Activated naive CD8-positive, alpha-beta T cell treated with anti-CD3 and anti-CD28 coated beads, Interleukin-2, amount 10 ng/mL, durations not matched to agents 7 days and 5 days (primary cell): ENCODE data around the gene DUS4L. TPM values are rescaled to one million over a fixed set of nuclear protein-coding genes. Genes with fewer than 3 reads are reported as not detected.

Experiments
- ATAC-seq: fragments of 150-1000 bp; cut with Tn5 transposase; one replicate; pipeline ENCODE4 v1.10.0; 2021; ENCODE audit warnings: low read depth, moderate library complexity
- POLR2A ChIA-PET: fragments of 350-600 bp; sonication (Branson Sonifier 250); formaldehyde crosslinking; loops from one replicate; lab custom pipeline; 2021; ENCODE audit warnings: antibody characterized with exemption; lab: Charles Lee
- DNase-seq: peaks from one replicate; pipeline ENCODE4 v3.0.0; 2021
- H3K27ac Mint-ChIP-seq: one replicate; pipeline ENCODE4 v1.8.0; 2022; ENCODE audit warnings: mild to moderate bottlenecking, mixed read lengths
- H3K27me3 Mint-ChIP-seq: one replicate; pipeline ENCODE4 v1.8.0; 2022; ENCODE audit warnings: mild to moderate bottlenecking, moderate library complexity, mixed read lengths
- H3K36me3 Mint-ChIP-seq: one replicate; pipeline ENCODE4 v1.8.0; 2021; ENCODE audit warnings: mild to moderate bottlenecking, mixed read lengths
- H3K4me1 Mint-ChIP-seq: one replicate; pipeline ENCODE4 v1.8.0; 2021; ENCODE audit warnings: mixed read lengths
- H3K4me3 Mint-ChIP-seq: one replicate; pipeline ENCODE4 v1.8.0; 2022; ENCODE audit warnings: mild to moderate bottlenecking, moderate library complexity, mixed read lengths
- H3K9me3 Mint-ChIP-seq: one replicate; pipeline ENCODE4 v1.8.0; 2021; ENCODE audit warnings: mixed read lengths
- total RNA-seq, 2 experiments: library from RNA; stranded (reverse); gene quantifications; one replicate each; pipeline ENCODE4 v1.2.3, GENCODE V29; 2021

DUS4L gene
- total RNA-seq, 2 experiments from 2014 or later = 10.1 to 11.8 TPM

GRCh38 chr7:107588529-107589130 lies 24.9 kb downstream of the DUS4L start:
- Mint-ChIP-seq H3K4me1 (no peaks in the 10 kb centered on the region), H3K27me3 (no peaks in the 10 kb centered on the region), H3K4me3 (no peak overlapping the region), H3K9me3 (no peaks in the 10 kb centered on the region), H3K36me3 (peaks cover 28% of the 10 kb centered on the region), H3K27ac (no peak overlapping the region)
- POLR2A ChIA-PET = no interaction called here
- ATAC-seq (no peak), DNase-seq (no peak)

GRCh38 chr7:107591421-107591820 lies 27.6 kb downstream of the DUS4L start:
- H3K27me3 Mint-ChIP-seq = no peaks in the 10 kb centered on the region
- H3K9me3 Mint-ChIP-seq = no peaks in the 10 kb centered on the region
- H3K36me3 Mint-ChIP-seq = peaks cover 22% of the 10 kb centered on the region
- H3K4me1 Mint-ChIP-seq = no peaks in the 10 kb centered on the region
- no peak for DNase-seq
- ATAC-seq = no peak
- H3K4me3 Mint-ChIP-seq = no peak overlapping the region
- H3K27ac Mint-ChIP-seq = no peak overlapping the region
- POLR2A ChIA-PET = no interaction called here

GRCh38 chr7:107592361-107593024 lies 28.7 kb downstream of the DUS4L start:
- ATAC-seq (no peak), DNase-seq (no peak)
- H3K9me3 Mint-ChIP-seq = no peaks in the 10 kb centered on the region
- no peaks in the 10 kb centered on the region for H3K4me1 Mint-ChIP-seq
- H3K4me3 Mint-ChIP-seq = no peak overlapping the region
- POLR2A ChIA-PET = no interaction called here
- H3K27me3 Mint-ChIP-seq = no peaks in the 10 kb centered on the region
- peaks cover 22% of the 10 kb centered on the region for H3K36me3 Mint-ChIP-seq
- H3K27ac Mint-ChIP-seq = no peak overlapping the region

GRCh38 chr7:107593025-107593410 lies 29.2 kb downstream of the DUS4L start:
- Mint-ChIP-seq H3K27me3 (no peaks in the 10 kb centered on the region), H3K27ac (no peak overlapping the region), H3K9me3 (no peaks in the 10 kb centered on the region), H3K4me3 (no peak overlapping the region), H3K36me3 (peaks cover 22% of the 10 kb centered on the region), H3K4me1 (no peaks in the 10 kb centered on the region)
- DNase-seq = no peak
- ATAC-seq = no peak
- POLR2A ChIA-PET = no interaction called here

- POLR2A ChIA-PET = no interaction called here
- DNase-seq (no peak), ATAC-seq (no peak)
- Mint-ChIP-seq H3K27me3 (no peaks in the 10 kb centered on the region), H3K4me3 (no peak overlapping the region), H3K9me3 (no peaks in the 10 kb centered on the region), H3K27ac (no peak overlapping the region), H3K4me1 (no peaks in the 10 kb centered on the region), H3K36me3 (peaks cover 18% of the 10 kb centered on the region)
These were observed 31.4 kb downstream of the DUS4L start for GRCh38 chr7:107594961-107595737.

GRCh38 chr7:107596881-107597581 lies 33.3 kb downstream of the DUS4L start:
- no peak for ATAC-seq
- DNase-seq = no peak
- Mint-ChIP-seq H3K36me3 (peaks cover 14% of the 10 kb centered on the region), H3K4me1 (no peaks in the 10 kb centered on the region), H3K9me3 (no peaks in the 10 kb centered on the region), H3K27me3 (no peaks in the 10 kb centered on the region), H3K27ac (no peak overlapping the region), H3K4me3 (no peak overlapping the region)
- POLR2A ChIA-PET = interaction anchor here (1.3 kb wide), 1 partner anchor 15 kb away, joined by 4 read pairs; no protein-coding TSS in a partner anchor

GRCh38 chr7:107597582-107597916 lies 33.8 kb downstream of the DUS4L start:
- no peaks in the 10 kb centered on the region for H3K4me1 Mint-ChIP-seq
- POLR2A ChIA-PET = interaction anchor here (1.3 kb wide), 1 partner anchor 16 kb away, joined by 4 read pairs; no protein-coding TSS in a partner anchor
- H3K27ac Mint-ChIP-seq = no peak overlapping the region
- ATAC-seq (no peak), DNase-seq (no peak)
- no peaks in the 10 kb centered on the region for H3K27me3 Mint-ChIP-seq
- H3K36me3 Mint-ChIP-seq = peaks cover 14% of the 10 kb centered on the region
- H3K9me3 Mint-ChIP-seq = no peaks in the 10 kb centered on the region
- H3K4me3 Mint-ChIP-seq = no peak overlapping the region

GRCh38 chr7:107597953-107598352 lies 34.2 kb downstream of the DUS4L start:
- H3K4me1 Mint-ChIP-seq = no peaks in the 10 kb centered on the region
- H3K27me3 Mint-ChIP-seq = no peaks in the 10 kb centered on the region
- ATAC-seq = no peak
- no peak overlapping the region for H3K27ac Mint-ChIP-seq
- no peak for DNase-seq
- POLR2A ChIA-PET = interaction anchor here (1.3 kb wide), 1 partner anchor 16 kb away, joined by 4 read pairs; no protein-coding TSS in a partner anchor
- peaks cover 14% of the 10 kb centered on the region for H3K36me3 Mint-ChIP-seq
- no peak overlapping the region for H3K4me3 Mint-ChIP-seq
- no peaks in the 10 kb centered on the region for H3K9me3 Mint-ChIP-seq

GRCh38 chr7:107599262-107599661 lies 35.5 kb downstream of the DUS4L start:
- H3K4me1 Mint-ChIP-seq = no peaks in the 10 kb centered on the region

GRCh38 chr7:107600816-107601215 lies 37.0 kb downstream of the DUS4L start:
- Mint-ChIP-seq H3K27me3 (no peaks in the 10 kb centered on the region), H3K27ac (no peak overlapping the region), H3K9me3 (no peaks in the 10 kb centered on the region), H3K4me1 (peaks cover 1% of the 10 kb centered on the region), H3K4me3 (no peak overlapping the region), H3K36me3 (peaks cover 7% of the 10 kb centered on the region)
- POLR2A ChIA-PET = no interaction called here
- ATAC-seq = no peak
- no peak for DNase-seq

More at GRCh38 chr7:107599262-107599661, 35.5 kb downstream of the DUS4L start:
- POLR2A ChIA-PET = interaction anchor here (1.1 kb wide), 1 partner anchor 60 kb away, joined by 4 read pairs; no protein-coding TSS in a partner anchor
- no peaks in the 10 kb centered on the region for H3K9me3 Mint-ChIP-seq
- H3K27me3 Mint-ChIP-seq = no peaks in the 10 kb centered on the region
- peaks cover 11% of the 10 kb centered on the region for H3K36me3 Mint-ChIP-seq
- no peak for ATAC-seq
- no peak overlapping the region for H3K4me3 Mint-ChIP-seq
- no peak for DNase-seq
- no peak overlapping the region for H3K27ac Mint-ChIP-seq

GRCh38 chr7:107605218-107605815 lies 41.5 kb downstream of the DUS4L start:
- POLR2A ChIA-PET = no interaction called here
- no peak overlapping the region for H3K4me3 Mint-ChIP-seq
- peaks cover 3% of the 10 kb centered on the region for H3K4me1 Mint-ChIP-seq
- no peak for DNase-seq
- no peak overlapping the region for H3K27ac Mint-ChIP-seq
- no peaks in the 10 kb centered on the region for H3K9me3 Mint-ChIP-seq
- no peaks in the 10 kb centered on the region for H3K27me3 Mint-ChIP-seq
- ATAC-seq = no peak
- H3K36me3 Mint-ChIP-seq = peaks cover 7% of the 10 kb centered on the region

- Mint-ChIP-seq H3K36me3 (peaks cover 7% of the 10 kb centered on the region), H3K27ac (no peak overlapping the region), H3K27me3 (no peaks in the 10 kb centered on the region), H3K9me3 (no peaks in the 10 kb centered on the region), H3K4me1 (peaks cover 3% of the 10 kb centered on the region), H3K4me3 (no peak overlapping the region)
- ATAC-seq = no peak
- no peak for DNase-seq
- POLR2A ChIA-PET = no interaction called here
These were observed 42.5 kb downstream of the DUS4L start for GRCh38 chr7:107606303-107606702.

GRCh38 chr7:107609811-107610261 lies 46.1 kb downstream of the DUS4L start:
- Mint-ChIP-seq H3K4me3 (no peak overlapping the region), H3K9me3 (no peaks in the 10 kb centered on the region), H3K4me1 (peaks cover 11% of the 10 kb centered on the region), H3K27me3 (no peaks in the 10 kb centered on the region), H3K27ac (no peak overlapping the region), H3K36me3 (peaks cover 22% of the 10 kb centered on the region)
- no peak for DNase-seq
- no peak for ATAC-seq
- POLR2A ChIA-PET = no interaction called here
